H1 (cell line): ENCODE results near the gene PRKD1.

ENCODE experiments used
- ATF2 ChIP-seq: IDR thresholded peaks from 2 replicates; pipeline ENCODE4 v1.6.1; 2012; ENCODE audit warnings: low read length, inconsistent platforms
- CREB1 ChIP-seq: IDR thresholded peaks from 2 replicates; pipeline ENCODE4 v1.6.1; 2012; ENCODE audit warnings: inconsistent platforms
- EP300 ChIP-seq, 2 experiments: IDR thresholded peaks; 1 replicate in 1 of 2; 2 replicates in 1 of 2; pipeline ENCODE4 v1.6.1; 2011 to 2012; ENCODE audit warnings: low read depth in 2 of 2, low read length in 2 of 2, mild to moderate bottlenecking in 2 of 2, borderline replicate concordance in 1 of 2, inconsistent platforms in 1 of 2, moderate library complexity in 1 of 2
- EZH2 ChIP-seq: fragments of 200-600 bp; sonication (generic); IDR thresholded peaks from 2 replicates; pipeline ENCODE4 v1.7.1; 2012; ENCODE audit warnings: low read depth, mild to moderate bottlenecking, moderate library complexity, low read length, inconsistent platforms; ENCODE audit not compliant: severe bottlenecking
- KDM5A ChIP-seq: fragments of 200-600 bp; IDR thresholded peaks from 2 replicates; pipeline ENCODE4 v1.7.1; 2012; ENCODE audit warnings: mild to moderate bottlenecking, low read length, inconsistent platforms, mixed read lengths
- PHF8 ChIP-seq: fragments of 200-600 bp; sonication (generic); conservative IDR thresholded peaks from 2 replicates; pipeline ENCODE4 v1.7.1; 2012; ENCODE audit warnings: low read depth, mild to moderate bottlenecking, inconsistent platforms, low read length, moderate library complexity
- POLR2A ChIP-seq, 2 experiments: IDR thresholded peaks; 1 replicate in 1 of 2; 2 replicates in 1 of 2; pipeline ENCODE4 v1.6.1; 2011; ENCODE audit warnings: low read depth in 2 of 2, low read length in 2 of 2, mild to moderate bottlenecking in 2 of 2; ENCODE audit errors: control extremely low read depth in 1 of 2
- RFX5 ChIP-seq: IDR thresholded peaks from 2 replicates; pipeline ENCODE4 v1.6.1; 2011; ENCODE audit warnings: low read depth, low read length, improper control_type of control experiment, borderline replicate concordance
- RXRA ChIP-seq: IDR thresholded peaks from 2 replicates; pipeline ENCODE4 v1.6.1; 2011; ENCODE audit warnings: low read depth, mild to moderate bottlenecking, low read length, moderate library complexity; ENCODE audit not compliant: insufficient read depth
- SP1 ChIP-seq: IDR thresholded peaks from 2 replicates; pipeline ENCODE4 v1.6.1; 2011; ENCODE audit warnings: low read depth, low read length
- SP2 ChIP-seq: IDR thresholded peaks from 2 replicates; pipeline ENCODE4 v1.6.1; 2012; ENCODE audit warnings: mild to moderate bottlenecking, low read length, inconsistent platforms
- USF2 ChIP-seq: IDR thresholded peaks from 2 replicates; pipeline ENCODE4 v1.6.1; 2011; ENCODE audit warnings: low read length, improper control_type of control experiment
- TF ChIP-seq, protein P1 (sequence below), 3 experiments: IDR thresholded peaks; 1 replicate in 2 of 3; 2 replicates in 1 of 3; pipeline versions ENCODE4 v1.5.1 to v1.6.1; 2011; ENCODE audit warnings: low read length in 3 of 3, mild to moderate bottlenecking in 3 of 3, inconsistent platforms in 2 of 3, low read depth in 1 of 3, moderate library complexity in 1 of 3; ENCODE audit not compliant: insufficient read depth in 1 of 3; ENCODE audit errors: control extremely low read depth in 1 of 3
- TF ChIP-seq, protein P2 (sequence below): IDR thresholded peaks from 2 replicates; pipeline ENCODE4 v1.6.1; 2012; ENCODE audit warnings: inconsistent platforms

DNA sequence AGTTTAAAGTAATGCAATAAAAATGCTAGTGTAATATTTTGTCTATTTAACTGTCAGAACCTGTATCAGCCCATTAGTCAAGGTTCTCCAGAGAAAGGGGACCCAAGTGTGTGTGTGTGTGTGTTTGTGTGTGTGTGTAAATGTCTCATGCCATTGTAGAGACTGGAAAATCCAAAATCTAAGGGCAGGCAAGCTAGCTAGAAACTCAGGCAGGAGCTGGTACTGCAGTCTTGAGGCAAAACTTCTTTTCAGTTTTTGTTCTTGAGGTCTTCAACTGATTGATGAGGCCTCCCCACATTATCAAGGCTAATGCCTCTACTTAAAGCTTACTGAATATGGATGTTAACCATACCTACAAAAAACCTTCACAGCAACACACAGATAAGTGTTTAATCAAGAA is 126.7 kb downstream of the PRKD1 start:
- TF ChIP-seq KDM5A: no peak
- TF ChIP-seq, protein P1, sequence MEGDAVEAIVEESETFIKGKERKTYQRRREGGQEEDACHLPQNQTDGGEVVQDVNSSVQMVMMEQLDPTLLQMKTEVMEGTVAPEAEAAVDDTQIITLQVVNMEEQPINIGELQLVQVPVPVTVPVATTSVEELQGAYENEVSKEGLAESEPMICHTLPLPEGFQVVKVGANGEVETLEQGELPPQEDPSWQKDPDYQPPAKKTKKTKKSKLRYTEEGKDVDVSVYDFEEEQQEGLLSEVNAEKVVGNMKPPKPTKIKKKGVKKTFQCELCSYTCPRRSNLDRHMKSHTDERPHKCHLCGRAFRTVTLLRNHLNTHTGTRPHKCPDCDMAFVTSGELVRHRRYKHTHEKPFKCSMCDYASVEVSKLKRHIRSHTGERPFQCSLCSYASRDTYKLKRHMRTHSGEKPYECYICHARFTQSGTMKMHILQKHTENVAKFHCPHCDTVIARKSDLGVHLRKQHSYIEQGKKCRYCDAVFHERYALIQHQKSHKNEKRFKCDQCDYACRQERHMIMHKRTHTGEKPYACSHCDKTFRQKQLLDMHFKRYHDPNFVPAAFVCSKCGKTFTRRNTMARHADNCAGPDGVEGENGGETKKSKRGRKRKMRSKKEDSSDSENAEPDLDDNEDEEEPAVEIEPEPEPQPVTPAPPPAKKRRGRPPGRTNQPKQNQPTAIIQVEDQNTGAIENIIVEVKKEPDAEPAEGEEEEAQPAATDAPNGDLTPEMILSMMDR (IDR thresholded peaks at IDR 0.05; ENCODE audit: control extremely low read depth in 1 of 3, insufficient read depth in 1 of 3, low read depth in 1 of 3, low read length in 3 of 3): peak in 2 of 3 experiments; percentile 6 to 31; a peak in 1 of 4 replicates
- TF ChIP-seq USF2: no peak
- no peak for TF ChIP-seq POLR2A (IDR thresholded peaks at IDR 0.05; ENCODE audit: control extremely low read depth in 1 of 2, low read depth in 2 of 2, low read length in 2 of 2)
- TF ChIP-seq SP1: no peak
- TF ChIP-seq, protein P2, sequence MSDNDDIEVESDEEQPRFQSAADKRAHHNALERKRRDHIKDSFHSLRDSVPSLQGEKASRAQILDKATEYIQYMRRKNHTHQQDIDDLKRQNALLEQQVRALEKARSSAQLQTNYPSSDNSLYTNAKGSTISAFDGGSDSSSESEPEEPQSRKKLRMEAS: no peak
- no peak for TF ChIP-seq SP2
- TF ChIP-seq EZH2: no peak
- TF ChIP-seq ATF2: no peak
- TF ChIP-seq RXRA: no peak
- no peak for TF ChIP-seq RFX5
- no peak for TF ChIP-seq PHF8
- no peak for TF ChIP-seq CREB1
- TF ChIP-seq EP300 (IDR thresholded peaks at IDR 0.05; ENCODE audit: borderline replicate concordance in 1 of 2, low read depth in 2 of 2, low read length in 2 of 2): no peak
